ENCODE data around the gene STK32B.

The STK32B gene

GRCh38 chr4:5469861-5470260, 418.6 kb downstream of the STK32B start:
- Mint-ChIP-seq H3K27ac (no peak overlapping the region), H3K36me3 (ENCODE audit: low read depth) (no peaks in the 10 kb centered on the region), H3K4me1 (no peaks in the 10 kb centered on the region), H3K9me3 (no peaks in the 10 kb centered on the region), H3K4me3 (no peak overlapping the region), H3K27me3 (ENCODE audit: low read depth, poor library complexity) (peaks cover 15% of the 10 kb centered on the region)
- TF ChIP-seq CTCF (IDR thresholded peaks at IDR 0.05), result no peak
- no peak for DNase-seq

- DNase-seq, result no peak
- no peaks in the 10 kb centered on the region for H3K9me3 Mint-ChIP-seq
- H3K27me3 Mint-ChIP-seq (ENCODE audit: low read depth, poor library complexity), result peaks cover 15% of the 10 kb centered on the region
- TF ChIP-seq CTCF (IDR thresholded peaks at IDR 0.05), result no peak
- no peak overlapping the region for H3K4me3 Mint-ChIP-seq
- no peaks in the 10 kb centered on the region for H3K36me3 Mint-ChIP-seq (ENCODE audit: low read depth)
- H3K27ac Mint-ChIP-seq, result no peak overlapping the region
- H3K4me1 Mint-ChIP-seq, result no peaks in the 10 kb centered on the region
These were observed 419.3 kb downstream of the STK32B start for GRCh38 chr4:5470318-5471198.

- Mint-ChIP-seq H3K4me3 (no peak overlapping the region), H3K4me1 (no peaks in the 10 kb centered on the region), H3K9me3 (no peaks in the 10 kb centered on the region), H3K36me3 (ENCODE audit: low read depth) (no peaks in the 10 kb centered on the region), H3K27ac (no peak overlapping the region), H3K27me3 (ENCODE audit: low read depth, poor library complexity) (peaks cover 14% of the 10 kb centered on the region)
- no peak for TF ChIP-seq CTCF (IDR thresholded peaks at IDR 0.05)
- DNase-seq, result no peak
These were observed 419.9 kb downstream of the STK32B start for GRCh38 chr4:5471206-5471605.

GRCh38 chr4:5471691-5472090, 420.4 kb downstream of the STK32B start:
- DNase-seq, result no peak
- no peak for TF ChIP-seq CTCF (IDR thresholded peaks at IDR 0.05)
- no peaks in the 10 kb centered on the region for H3K9me3 Mint-ChIP-seq
- peaks cover 10% of the 10 kb centered on the region for H3K27me3 Mint-ChIP-seq (ENCODE audit: low read depth, poor library complexity)
- no peaks in the 10 kb centered on the region for H3K4me1 Mint-ChIP-seq
- no peaks in the 10 kb centered on the region for H3K36me3 Mint-ChIP-seq (ENCODE audit: low read depth)
- H3K27ac Mint-ChIP-seq, result no peak overlapping the region
- no peak overlapping the region for H3K4me3 Mint-ChIP-seq

GRCh38 chr4:5472160-5472591, 420.9 kb downstream of the STK32B start:
- Mint-ChIP-seq H3K4me1 (no peaks in the 10 kb centered on the region), H3K36me3 (ENCODE audit: low read depth) (no peaks in the 10 kb centered on the region), H3K9me3 (no peaks in the 10 kb centered on the region), H3K27me3 (ENCODE audit: low read depth, poor library complexity) (peaks cover 10% of the 10 kb centered on the region), H3K27ac (no peak overlapping the region), H3K4me3 (no peak overlapping the region)
- no peak for DNase-seq
- TF ChIP-seq CTCF (IDR thresholded peaks at IDR 0.05), result no peak

- peaks cover 8% of the 10 kb centered on the region for H3K27me3 Mint-ChIP-seq (ENCODE audit: low read depth, poor library complexity)
- no peaks in the 10 kb centered on the region for H3K36me3 Mint-ChIP-seq (ENCODE audit: low read depth)
- no peak overlapping the region for H3K27ac Mint-ChIP-seq
- no peak for TF ChIP-seq CTCF (IDR thresholded peaks at IDR 0.05)
- DNase-seq, result no peak
- no peaks in the 10 kb centered on the region for H3K9me3 Mint-ChIP-seq
- H3K4me3 Mint-ChIP-seq, result no peak overlapping the region
- peaks cover 3% of the 10 kb centered on the region for H3K4me1 Mint-ChIP-seq
These were observed 421.8 kb downstream of the STK32B start for GRCh38 chr4:5473125-5473524.

All from nephron progenitor cell (in vitro differentiated cells).